Measurements from ENCODE around the gene SP140. TPM values are rescaled to one million over a fixed set of nuclear protein-coding genes. Genes with fewer than 3 reads are reported as not detected.

SP140 gene
- total RNA-seq, 1 donor from 2014 or later, result 7.4 TPM

DNA sequence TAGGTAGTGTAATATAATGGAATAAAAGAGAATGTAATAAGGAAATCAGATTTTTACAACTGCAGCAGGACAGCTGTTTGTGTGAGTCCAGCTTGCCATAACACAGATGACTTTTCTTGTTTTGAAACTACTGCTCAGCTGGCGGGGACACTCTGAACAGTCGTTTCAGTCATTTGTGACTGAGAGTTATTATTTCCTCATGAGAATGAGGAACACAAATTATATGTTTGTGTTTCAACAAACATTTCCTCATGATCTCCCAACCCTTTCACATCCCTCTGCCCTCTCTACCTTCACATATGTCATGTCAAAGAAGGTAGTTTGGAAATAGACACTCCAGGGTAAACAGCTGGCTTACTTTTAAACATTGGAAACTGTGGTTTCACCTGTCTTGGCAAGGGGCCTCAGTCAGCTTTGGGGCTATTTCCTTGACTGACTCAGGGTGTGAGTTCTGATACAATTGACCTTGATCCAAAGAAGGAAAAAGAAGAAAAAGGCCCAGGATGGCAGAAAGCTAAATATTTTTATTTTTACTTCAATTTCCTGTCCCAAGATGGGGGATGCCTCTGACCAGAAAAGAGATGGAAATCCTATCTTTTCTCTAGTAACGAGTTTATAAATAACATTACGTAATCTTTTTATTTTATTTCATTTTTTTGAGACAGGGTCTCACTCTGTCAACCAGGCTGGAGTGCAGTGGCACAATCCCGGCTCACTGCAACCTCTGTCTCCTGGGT lies 102.0 kb downstream of the SP140 start:
- intact Hi-C loops (cut with DNase I), result no loop called here
- H3K27me3 ChIP-seq, result no peaks in the 10 kb centered on the region
- peaks cover 22% of the 10 kb centered on the region for H3K4me1 ChIP-seq
- no peaks in the 10 kb centered on the region for H3K9me3 ChIP-seq
- peak overlapping the region; percentile 72 for H3K27ac ChIP-seq
- no peak for TF ChIP-seq POLR2AphosphoS5 (IDR thresholded peaks at IDR 0.05; ENCODE audit: insufficient read depth in 1 of 2, low read depth in 1 of 2)
- no peaks in the 10 kb centered on the region for H3K36me3 ChIP-seq
- H3K4me3 ChIP-seq, result peak overlapping the region; percentile 45 to 64
- DNase-seq (ENCODE audit: extremely low spot score in 2 of 2), result no peak

DNA sequence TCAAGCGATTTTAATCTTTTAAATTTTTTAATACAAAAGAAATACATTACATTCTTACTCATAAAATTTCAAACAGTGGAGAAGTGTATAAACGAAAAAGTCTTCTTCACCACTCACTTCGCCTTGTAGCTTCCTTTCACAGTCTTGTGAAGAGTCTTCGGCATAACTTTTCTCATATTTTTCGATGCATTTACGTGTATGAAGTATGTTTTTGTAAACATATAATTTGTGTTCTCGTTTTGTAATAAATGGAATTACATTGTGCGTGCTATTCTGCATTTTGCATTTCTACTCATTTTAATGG lies 102.6 kb downstream of the SP140 start:
- H3K27me3 ChIP-seq, result no peaks in the 10 kb centered on the region
- no peaks in the 10 kb centered on the region for H3K36me3 ChIP-seq
- H3K27ac ChIP-seq, result no peak overlapping the region
- TF ChIP-seq POLR2AphosphoS5 (IDR thresholded peaks at IDR 0.05; ENCODE audit: insufficient read depth in 1 of 2, low read depth in 1 of 2), result no peak
- no peak for TF ChIP-seq POLR2A (IDR thresholded peaks at IDR 0.05)
- TF ChIP-seq CTCF (IDR thresholded peaks at IDR 0.05), result no peak
- intact Hi-C loops (cut with DNase I), result no loop called here
- H3K4me1 ChIP-seq, result peaks cover 22% of the 10 kb centered on the region
- H3K4me3 ChIP-seq, result peak overlapping the region in 1 of 2 donors; percentile 64
- DNase-seq (ENCODE audit: extremely low spot score in 2 of 2), result no peak
- H3K9me3 ChIP-seq, result no peaks in the 10 kb centered on the region

- TF ChIP-seq CTCF (IDR thresholded peaks at IDR 0.05) (no peak), POLR2A (IDR thresholded peaks at IDR 0.05) (no peak), POLR2AphosphoS5 (IDR thresholded peaks at IDR 0.05; ENCODE audit: insufficient read depth in 1 of 2, low read depth in 1 of 2) (no peak)
- no peak overlapping the region for H3K27ac ChIP-seq
- H3K4me1 ChIP-seq, result peaks cover 24% of the 10 kb centered on the region
- no peaks in the 10 kb centered on the region for H3K36me3 ChIP-seq
- no peak overlapping the region for H3K4me3 ChIP-seq
- intact Hi-C loops (cut with DNase I), result no loop called here
- no peaks in the 10 kb centered on the region for H3K9me3 ChIP-seq
- no peak for DNase-seq (ENCODE audit: extremely low spot score in 2 of 2)
- H3K27me3 ChIP-seq, result no peaks in the 10 kb centered on the region
Observed at GRCh38 chr2:230329946-230330605, 104.5 kb downstream of the SP140 start.

DNA sequence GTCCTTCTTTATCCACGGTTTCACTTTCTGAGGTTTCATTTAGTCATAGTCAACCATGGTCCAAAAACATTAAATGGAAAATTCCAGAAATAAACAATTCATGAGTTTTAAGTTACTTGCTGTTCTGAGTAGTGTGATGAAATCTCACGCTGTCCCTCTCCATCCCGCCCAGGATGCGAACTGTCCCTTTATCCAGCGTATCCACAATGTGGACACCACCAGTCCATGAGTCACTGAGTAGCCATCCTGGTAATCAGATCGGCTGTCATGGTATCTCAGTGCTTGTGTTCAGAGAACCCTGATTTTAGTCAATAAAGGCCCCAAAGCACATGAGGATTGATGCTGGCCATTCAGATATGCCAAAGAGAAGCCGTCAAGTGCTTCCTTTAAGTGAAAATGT lies 105.2 kb downstream of the SP140 start:
- TF ChIP-seq POLR2AphosphoS5 (IDR thresholded peaks at IDR 0.05; ENCODE audit: insufficient read depth in 1 of 2, low read depth in 1 of 2), result no peak
- no peak for TF ChIP-seq CTCF (IDR thresholded peaks at IDR 0.05)
- TF ChIP-seq POLR2A (IDR thresholded peaks at IDR 0.05), result no peak
- Histone ChIP-seq H3K27me3 (no peaks in the 10 kb centered on the region), H3K4me3 (no peak overlapping the region), H3K36me3 (peaks cover 0 to under 1% of the 10 kb centered on the region in 2 donors), H3K9me3 (no peaks in the 10 kb centered on the region), H3K4me1 (peaks cover 26% of the 10 kb centered on the region), H3K27ac (no peak overlapping the region)
- no peak for DNase-seq (ENCODE audit: extremely low spot score in 2 of 2)
- intact Hi-C loops (cut with DNase I), result no loop called here

- no peak for TF ChIP-seq POLR2AphosphoS5 (IDR thresholded peaks at IDR 0.05; ENCODE audit: insufficient read depth in 1 of 2, low read depth in 1 of 2)
- no peak for TF ChIP-seq POLR2A (IDR thresholded peaks at IDR 0.05)
- TF ChIP-seq CTCF (IDR thresholded peaks at IDR 0.05), result no peak
- Histone ChIP-seq H3K4me1 (peaks cover 4% of the 10 kb centered on the region), H3K9me3 (no peaks in the 10 kb centered on the region), H3K36me3 (peaks cover 0 to 12% of the 10 kb centered on the region in 2 donors), H3K27ac (no peak overlapping the region), H3K27me3 (no peaks in the 10 kb centered on the region), H3K4me3 (no peak overlapping the region)
- DNase-seq (ENCODE audit: extremely low spot score in 2 of 2), result no peak
- intact Hi-C loops (cut with DNase I), result no loop called here
Observed at GRCh38 chr2:230335461-230335863, 109.9 kb downstream of the SP140 start.

All from vagina (tissue), 2 donors.